Lower lobe of right lung (tissue), 2 donors: Measurements from ENCODE around the gene ANKHD1. TPM values are rescaled to one million over a fixed set of nuclear protein-coding genes. Genes with fewer than 3 reads are reported as not detected.
A peak's percentile ranks its signal among the peaks of the same experiment; 100 is the strongest.

Experiments
- ATAC-seq, 2 donors: fragments of 200-7000 bp; cut with Tn5 transposase; one replicate each; pipeline ENCODE4 v1.9.1; 2020 to 2022; ENCODE audit warnings: mild to moderate bottlenecking in 2 of 2, moderate library complexity in 2 of 2
- DNase-seq: peaks from one replicate; pipeline ENCODE4 v3.0.0-alpha.2; 2020
- H3K27ac ChIP-seq: fragments of 200-600 bp; one replicate; pipeline ENCODE4 v1.8.0; 2022
- H3K27me3 ChIP-seq: fragments of 200-600 bp; one replicate; pipeline ENCODE4 v1.8.0; 2022; ENCODE audit warnings: low read depth
- H3K36me3 ChIP-seq: fragments of 200-600 bp; one replicate; pipeline ENCODE4 v1.8.0; 2022; ENCODE audit warnings: mild to moderate bottlenecking
- H3K4me1 ChIP-seq: fragments of 200-600 bp; one replicate; pipeline ENCODE4 v1.8.0; 2022
- H3K4me3 ChIP-seq: fragments of 200-600 bp; one replicate; pipeline ENCODE4 v1.8.0; 2022; ENCODE audit warnings: mild to moderate bottlenecking
- H3K9me3 ChIP-seq: fragments of 200-600 bp; one replicate; pipeline ENCODE4 v1.8.0; 2022
- CTCF ChIP-seq: fragments of 200-600 bp; IDR thresholded peaks from one replicate; pipeline ENCODE4 v1.8.0; 2022; ENCODE audit warnings: antibody characterized with exemption, mild to moderate bottlenecking
- intact Hi-C: fragments of 100-400 bp; cut with DNase I; formaldehyde crosslinking; loops from one replicate; pipeline ENCODE4 v1.11.0; 2022
- total RNA-seq: library from RNA; stranded (reverse); fragmentation: NEBNext Ultra II Directional; extraction: Animal tissue kit (Norgen Biotek cat#: 25700); gene quantifications from one replicate; pipeline ENCODE4 v1.2.1, GENCODE V29; 2021
- donor health status: DM: no; HTN: yes; CAD: no; lungs with severe emphysema.

Gene ANKHD1
- total RNA-seq, 1 donor from 2014 or later = 133 TPM

GRCh38 chr5:140540227-140540626 lies 138.6 kb downstream of the ANKHD1 start:
- no peak overlapping the region for H3K4me3 ChIP-seq
- no peaks in the 10 kb centered on the region for H3K4me1 ChIP-seq
- no peaks in the 10 kb centered on the region for H3K27me3 ChIP-seq
- no peak overlapping the region for H3K27ac ChIP-seq
- ATAC-seq (no peak), DNase-seq (no peak)
- no peaks in the 10 kb centered on the region for H3K9me3 ChIP-seq
- TF ChIP-seq CTCF = no peak
- intact Hi-C loops = no loop called here
- peaks cover 98% of the 10 kb centered on the region for H3K36me3 ChIP-seq

- Histone ChIP-seq H3K4me1 (peaks cover 14% of the 10 kb centered on the region), H3K9me3 (no peaks in the 10 kb centered on the region), H3K4me3 (no peak overlapping the region), H3K36me3 (peaks cover 73% of the 10 kb centered on the region), H3K27me3 (no peaks in the 10 kb centered on the region), H3K27ac (no peak overlapping the region)
- no peak for TF ChIP-seq CTCF
- DNase-seq = no peak
- intact Hi-C loops = no loop called here
- no peak for ATAC-seq
Observed at GRCh38 chr5:140542972-140543371, 141.3 kb downstream of the ANKHD1 start.

GRCh38 chr5:140544986-140545385 lies 143.4 kb downstream of the ANKHD1 start:
- peaks cover 34% of the 10 kb centered on the region for H3K4me1 ChIP-seq
- ATAC-seq (no peak), DNase-seq (no peak)
- H3K36me3 ChIP-seq = peaks cover 62% of the 10 kb centered on the region
- intact Hi-C loops = no loop called here
- H3K27me3 ChIP-seq = no peaks in the 10 kb centered on the region
- no peak for TF ChIP-seq CTCF
- no peak overlapping the region for H3K4me3 ChIP-seq
- H3K9me3 ChIP-seq = no peaks in the 10 kb centered on the region
- no peak overlapping the region for H3K27ac ChIP-seq

GRCh38 chr5:140545606-140546005 lies 144.0 kb downstream of the ANKHD1 start:
- peaks cover 37% of the 10 kb centered on the region for H3K4me1 ChIP-seq
- no peak overlapping the region for H3K4me3 ChIP-seq
- no peaks in the 10 kb centered on the region for H3K27me3 ChIP-seq
- H3K36me3 ChIP-seq = peaks cover 62% of the 10 kb centered on the region
- no peaks in the 10 kb centered on the region for H3K9me3 ChIP-seq
- DNase-seq (no peak), ATAC-seq (no peak)
- intact Hi-C loops = no loop called here
- peak overlapping the region; percentile 5 for H3K27ac ChIP-seq
- TF ChIP-seq CTCF = no peak

GRCh38 chr5:140546851-140547507 lies 145.3 kb downstream of the ANKHD1 start:
- H3K4me1 ChIP-seq = peaks cover 37% of the 10 kb centered on the region
- TF ChIP-seq CTCF = no peak
- peaks cover 62% of the 10 kb centered on the region for H3K36me3 ChIP-seq
- no peaks in the 10 kb centered on the region for H3K27me3 ChIP-seq
- ATAC-seq = peak in 1 of 2 donors; percentile 0
- intact Hi-C loops = no loop called here
- no peak for DNase-seq
- H3K9me3 ChIP-seq = no peaks in the 10 kb centered on the region
- H3K27ac ChIP-seq = peak overlapping the region; percentile 96
- H3K4me3 ChIP-seq = peak overlapping the region; percentile 61
